HepG2 (cell line): ENCODE data around the gene PIGL. TPM values are rescaled to one million over a fixed set of nuclear protein-coding genes. Genes with fewer than 3 reads are reported as not detected.

Source experiments
- GABPB1 ChIP-seq: IDR thresholded peaks from 2 replicates; pipeline ENCODE4 v1.6.1; 2016; ENCODE audit warnings: mild to moderate bottlenecking, missing genetic modification reagents, moderate library complexity, missing compliant biosample characterization
- REPIN1 ChIP-seq: sonication (generic); formaldehyde crosslinking; IDR thresholded peaks from 2 replicates; pipeline ENCODE4 v1.8.0; 2022; ENCODE audit warnings: missing genetic modification reagents, low read depth, mild to moderate bottlenecking, borderline replicate concordance
- THYN1 ChIP-seq: sonication (generic); formaldehyde crosslinking; IDR thresholded peaks from 2 replicates; pipeline ENCODE4 v1.8.1; 2023; ENCODE audit warnings: low read depth, mild to moderate bottlenecking, moderate library complexity, missing genetic modification reagents, borderline replicate concordance
- ZBTB7B ChIP-seq: sonication (generic); formaldehyde crosslinking; IDR thresholded peaks from 2 replicates; pipeline ENCODE4 v1.4.0; 2020; ENCODE audit warnings: missing genetic modification reagents
- ZNF142 ChIP-seq: sonication (generic); formaldehyde crosslinking; IDR thresholded peaks from 2 replicates; pipeline ENCODE4 v1.4.0; 2020; ENCODE audit warnings: missing genetic modification reagents
- ZNF274 ChIP-seq: sonication (generic); formaldehyde crosslinking; IDR thresholded peaks from 2 replicates; pipeline ENCODE4 v1.5.1; 2020; ENCODE audit warnings: mild to moderate bottlenecking, missing genetic modification reagents
- ZNF292 ChIP-seq: sonication (generic); formaldehyde crosslinking; IDR thresholded peaks from 2 replicates; pipeline ENCODE4 v1.8.1; 2022; ENCODE audit warnings: mild to moderate bottlenecking, low read depth, missing genetic modification reagents, borderline replicate concordance
- ZNF33A ChIP-seq: sonication (generic); formaldehyde crosslinking; IDR thresholded peaks from 2 replicates; pipeline ENCODE4 v1.5.1; 2020; ENCODE audit warnings: missing genetic modification reagents, mild to moderate bottlenecking, moderate library complexity, borderline replicate concordance
- ZNF441 ChIP-seq: sonication (generic); formaldehyde crosslinking; IDR thresholded peaks from 2 replicates; pipeline ENCODE4 v1.7.0; 2021; ENCODE audit warnings: missing genetic modification reagents, borderline replicate concordance
- ZNF605 ChIP-seq: sonication (generic); formaldehyde crosslinking; IDR thresholded peaks from 2 replicates; pipeline ENCODE4 v1.8.0; 2022; ENCODE audit warnings: mild to moderate bottlenecking, missing genetic modification reagents
- polyA plus RNA-seq, 8 experiments: library from polyadenylated mRNA; depleted of rRNA in 3 of 8; stranded (reverse) in 7 of 8; unstranded in 1 of 8; fragments of >200 nt; fragmentation: Illumina TruSeq in 4 of 8; extraction: Trizol in 4 of 8; gene quantifications; 2 replicates each; pipeline versions ENCODE4 v1.2.1 to v1.2.3, GENCODE V29; 2011 to 2016; ENCODE audit warnings: low read depth in 4 of 8, missing spikeins in 1 of 8, mixed read lengths in 1 of 8; ENCODE audit not compliant: insufficient read depth in 1 of 8
- total RNA-seq, 5 experiments: library from RNA; depleted of rRNA; stranded (reverse); fragments of >200 nt; fragmentation: Illumina TruSeq; extraction: Trizol; gene quantifications; 2 replicates each; pipeline ENCODE4 v1.2.3, GENCODE V29; 2016; ENCODE audit warnings: low read depth in 1 of 5
- TF ChIP-seq, protein P1 (sequence below): sonication (generic); formaldehyde crosslinking; IDR thresholded peaks from 2 replicates; pipeline ENCODE4 v1.8.0; 2022; ENCODE audit warnings: missing genetic modification reagents, low read depth, mild to moderate bottlenecking, borderline replicate concordance
- TF ChIP-seq, protein P2 (sequence below): IDR thresholded peaks from 2 replicates; pipeline ENCODE4 v1.6.1; 2016; ENCODE audit warnings: mild to moderate bottlenecking, missing biosample characterization, missing genetic modification reagents
- TF ChIP-seq, protein P3 (sequence below): sonication (generic); formaldehyde crosslinking; IDR thresholded peaks from 2 replicates; pipeline ENCODE4 v1.4.0; 2020; ENCODE audit warnings: mild to moderate bottlenecking, missing genetic modification reagents

PIGL gene
- total and polyA plus RNA-seq, 2 of the 13 experiments (the other 11 are each of a cell fraction or from before 2014, with no cell fraction given), result 28.5 to 63.8 TPM

DNA sequence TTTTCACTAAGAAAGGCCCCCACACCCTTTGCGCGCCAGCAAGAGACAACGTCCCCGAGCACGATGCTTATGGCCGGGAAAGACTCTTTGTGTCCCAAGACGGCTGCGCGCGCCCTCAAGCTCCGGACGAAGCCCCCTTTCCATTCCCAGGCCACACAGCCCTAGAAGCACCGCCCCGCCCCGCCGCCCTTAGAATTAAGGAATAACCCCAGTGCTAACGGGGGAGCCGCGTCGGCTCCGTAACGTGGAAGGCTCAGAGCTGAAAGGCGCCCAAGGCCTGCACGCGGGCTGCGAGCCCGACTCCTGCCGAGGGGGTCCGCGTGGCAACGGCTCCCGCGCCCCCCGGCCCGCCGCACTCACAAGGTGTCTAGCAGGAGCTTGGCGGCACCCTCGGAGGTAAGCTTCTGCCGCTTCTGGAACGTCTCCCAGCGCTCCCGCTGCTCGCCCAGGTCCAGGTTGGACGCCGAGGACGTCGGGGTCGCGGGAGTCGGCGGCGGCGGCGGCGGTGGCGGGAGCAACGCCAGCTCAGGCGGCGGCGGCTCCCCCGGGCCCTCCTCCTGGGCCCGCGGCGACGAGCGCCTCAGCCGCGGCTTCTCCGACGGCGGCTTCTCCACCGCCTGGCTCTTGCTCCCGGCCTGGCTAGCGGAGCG is 135.8 kb downstream of the PIGL start (continued):
- TF ChIP-seq, protein P1, sequence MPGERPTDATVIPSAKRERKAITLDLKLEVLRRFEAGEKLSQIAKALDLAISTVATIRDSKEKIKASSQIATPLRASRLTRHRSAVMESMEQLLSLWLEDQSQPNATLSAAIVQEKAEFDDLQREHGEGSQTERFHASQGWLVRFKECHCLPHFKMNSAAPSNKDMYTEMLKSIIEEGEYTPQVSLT (CRISPR knock-in tag), result no peak
- TF ChIP-seq, protein P2, sequence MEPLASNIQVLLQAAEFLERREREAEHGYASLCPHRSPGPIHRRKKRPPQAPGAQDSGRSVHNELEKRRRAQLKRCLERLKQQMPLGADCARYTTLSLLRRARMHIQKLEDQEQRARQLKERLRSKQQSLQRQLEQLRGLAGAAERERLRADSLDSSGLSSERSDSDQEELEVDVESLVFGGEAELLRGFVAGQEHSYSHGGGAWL (CRISPR knock-in tag), result no peak; the same call in none of the 2 replicates
- TF ChIP-seq ZNF274 (CRISPR knock-in tag), result peak; percentile 29; the same call in 1 of the 2 replicates
- TF ChIP-seq GABPB1, result peak; percentile 15; the same call in 1 of the 2 replicates
- no peak for TF ChIP-seq THYN1
- 0 out of 2 replicates have a peak, but pooled peaks have one; percentile 7 for TF ChIP-seq REPIN1 (CRISPR knock-in tag)
- TF ChIP-seq ZNF142, result no peak
- no peak for TF ChIP-seq ZNF441 (CRISPR knock-in tag)
- TF ChIP-seq, protein P3, sequence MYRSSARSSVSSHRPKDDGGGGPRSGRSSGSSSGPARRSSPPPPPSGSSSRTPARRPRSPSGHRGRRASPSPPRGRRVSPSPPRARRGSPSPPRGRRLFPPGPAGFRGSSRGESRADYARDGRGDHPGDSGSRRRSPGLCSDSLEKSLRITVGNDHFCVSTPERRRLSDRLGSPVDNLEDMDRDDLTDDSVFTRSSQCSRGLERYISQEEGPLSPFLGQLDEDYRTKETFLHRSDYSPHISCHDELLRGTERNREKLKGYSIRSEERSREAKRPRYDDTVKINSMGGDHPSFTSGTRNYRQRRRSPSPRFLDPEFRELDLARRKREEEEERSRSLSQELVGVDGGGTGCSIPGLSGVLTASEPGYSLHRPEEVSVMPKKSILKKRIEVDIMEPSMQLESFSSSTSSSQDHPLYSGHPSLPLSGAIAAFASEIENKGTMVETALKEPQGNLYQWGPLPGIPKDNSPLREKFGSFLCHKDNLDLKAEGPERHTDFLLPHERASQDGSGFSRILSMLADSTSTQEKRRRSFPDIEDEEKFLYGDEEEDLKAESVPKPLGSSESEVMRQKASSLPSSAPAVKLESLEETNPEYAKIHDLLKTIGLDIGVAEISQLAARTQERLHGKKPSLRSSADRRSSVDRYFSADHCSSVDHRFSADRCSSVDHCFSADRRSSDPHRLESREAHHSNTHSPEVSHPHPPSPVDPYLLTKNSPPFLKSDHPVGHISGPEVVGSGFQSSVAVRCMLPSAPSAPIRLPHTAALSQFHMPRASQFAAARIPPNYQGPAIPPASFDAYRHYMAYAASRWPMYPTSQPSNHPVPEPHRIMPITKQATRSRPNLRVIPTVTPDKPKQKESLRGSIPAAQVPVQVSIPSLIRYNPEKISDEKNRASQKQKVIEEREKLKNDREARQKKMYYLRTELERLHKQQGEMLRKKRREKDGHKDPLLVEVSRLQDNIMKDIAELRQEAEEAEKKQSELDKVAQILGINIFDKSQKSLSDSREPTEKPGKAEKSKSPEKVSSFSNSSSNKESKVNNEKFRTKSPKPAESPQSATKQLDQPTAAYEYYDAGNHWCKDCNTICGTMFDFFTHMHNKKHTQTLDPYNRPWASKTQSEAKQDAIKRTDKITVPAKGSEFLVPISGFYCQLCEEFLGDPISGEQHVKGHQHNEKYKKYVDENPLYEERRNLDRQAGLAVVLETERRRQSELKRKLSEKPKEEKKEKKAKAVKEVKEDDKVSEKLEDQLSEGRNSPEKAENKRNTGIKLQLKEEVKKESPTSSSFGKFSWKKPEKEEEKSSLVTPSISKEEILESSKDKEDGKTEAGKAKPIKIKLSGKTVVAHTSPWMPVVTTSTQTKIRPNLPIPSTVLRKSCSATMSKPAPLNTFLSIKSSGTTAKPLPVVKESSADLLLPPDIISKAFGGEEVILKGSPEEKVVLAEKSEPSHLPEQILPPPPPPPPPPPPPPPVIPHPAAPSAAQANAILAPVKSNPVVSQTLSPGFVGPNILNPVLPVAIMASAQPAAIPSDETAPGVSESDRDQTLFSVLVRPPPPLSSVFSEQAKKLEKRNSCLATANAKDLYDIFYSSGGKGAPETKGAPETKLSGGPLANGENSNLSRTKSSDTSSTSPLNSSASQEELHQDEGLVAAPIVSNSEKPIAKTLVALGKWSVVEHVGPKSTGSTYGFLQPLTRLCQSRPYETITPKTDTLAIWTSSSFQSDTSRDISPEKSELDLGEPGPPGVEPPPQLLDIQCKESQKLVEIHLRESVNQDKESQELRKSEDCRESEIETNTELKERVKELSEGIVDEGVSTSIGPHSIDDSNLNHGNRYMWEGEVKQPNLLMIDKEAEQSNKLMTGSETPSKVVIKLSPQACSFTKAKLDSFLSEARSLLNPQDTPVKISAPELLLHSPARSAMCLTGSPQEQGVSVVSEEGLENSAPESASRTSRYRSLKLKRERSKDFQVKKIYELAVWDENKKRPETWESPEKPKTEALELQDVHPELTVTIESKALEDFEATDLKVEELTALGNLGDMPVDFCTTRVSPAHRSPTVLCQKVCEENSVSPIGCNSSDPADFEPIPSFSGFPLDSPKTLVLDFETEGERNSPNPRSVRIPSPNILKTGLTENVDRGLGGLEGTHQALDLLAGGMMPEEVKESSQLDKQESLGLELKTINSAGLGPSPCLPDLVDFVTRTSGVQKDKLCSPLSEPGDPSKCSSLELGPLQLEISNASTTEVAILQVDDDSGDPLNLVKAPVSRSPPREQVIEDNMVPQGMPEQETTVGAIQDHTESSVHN (CRISPR knock-in tag), result no peak
- TF ChIP-seq ZNF33A (CRISPR knock-in tag), result no peak
- peak; percentile 63; the same call in 1 of the 2 replicates for TF ChIP-seq ZNF605 (CRISPR knock-in tag)
- 0 out of 2 replicates have a peak, but pooled peaks have one; percentile 13 for TF ChIP-seq ZBTB7B (CRISPR knock-in tag)
- 0 out of 2 replicates have a peak, but pooled peaks have one; percentile 9 for TF ChIP-seq ZNF292 (CRISPR knock-in tag)
